HepG2 (cell line): Measurements from ENCODE around the gene ZKSCAN1. TPM values are rescaled to one million over a fixed set of nuclear protein-coding genes. Genes with fewer than 3 reads are reported as not detected.

Source experiments
- ATAC-seq: fragments of 200-7000 bp; cut with Tn5 transposase; 3 replicates; pipeline ENCODE4 v1.9.1; 2020; ENCODE audit warnings: mild to moderate bottlenecking, moderate library complexity
- BruUV-seq: library from RNA; stranded (reverse); fragments of 400-500 nt; replicated peaks from 2 replicates; lab custom pipeline; 2021; lab: Mats Ljungman, UMichigan
- CTCF ChIA-PET: fragments of 300-600 bp; formaldehyde crosslinking; extraction: SDS; loops from one replicate; lab custom pipeline; 2021; ENCODE audit warnings: low total read pairs, inconsistent platforms, low intra/inter-chr PET ratio; lab: Yijun Ruan, JAX
- POLR2A ChIA-PET: fragments of 350-600 bp; sonication (Branson Sonifier 250); formaldehyde crosslinking; loops from one replicate; lab custom pipeline; 2020; ENCODE audit warnings: antibody characterized with exemption, inconsistent platforms; lab: Yijun Ruan, JAX
- DNase-seq: peaks from one replicate; pipeline ENCODE4 v3.0.0-alpha.2; 2015; ENCODE audit warnings: low spot score
- FAIRE-seq: peaks from 3 replicates; lab custom pipeline; 2011; peaks lifted over from hg19 to GRCh38; lab: Jason Lieb, UNC
- H2AFZ ChIP-seq: one replicate; pipeline ENCODE4 v1.6.1; 2011; ENCODE audit warnings: low read length, inconsistent platforms
- H3K27ac ChIP-seq: fragments of 300-600 bp; 3 replicates; pipeline ENCODE4 v1.8.0; 2011; ENCODE audit warnings: mixed run types, mild to moderate bottlenecking, mixed read lengths, low read length, inconsistent platforms; ENCODE audit not compliant: insufficient read depth; ENCODE audit errors: extremely low read length
- H3K27me3 ChIP-seq, 2 experiments: fragments of 200-600 bp in 1 of 2; 2 replicates in 1 of 2; 3 replicates in 1 of 2; pipeline versions ENCODE4 v1.6.0 to v1.8.0; 2011; ENCODE audit warnings: low read length in 2 of 2, mild to moderate bottlenecking in 2 of 2, moderate library complexity in 2 of 2, inconsistent platforms in 1 of 2; ENCODE audit not compliant: insufficient read depth in 2 of 2, control insufficient read depth in 1 of 2
- H3K36me3 ChIP-seq, 2 experiments: fragments of 200-600 bp in 1 of 2; replicated peaks in 1 of 2; 2 replicates in 1 of 2; 3 replicates in 1 of 2; pipeline versions ENCODE4 v1.5.1 to v1.8.0; 2011; ENCODE audit warnings: low read length in 2 of 2, inconsistent platforms in 1 of 2; ENCODE audit not compliant: insufficient read depth in 2 of 2, control insufficient read depth in 1 of 2
- H3K4me1 ChIP-seq: 2 replicates; pipeline ENCODE4 v1.5.1; 2012; ENCODE audit warnings: low read length, inconsistent platforms; ENCODE audit not compliant: insufficient read depth
- H3K4me2 ChIP-seq: 2 replicates; pipeline ENCODE4 v1.6.0; 2011; ENCODE audit warnings: low read depth, low read length, inconsistent platforms
- H3K4me3 ChIP-seq, 3 experiments: fragments of 200-600 bp in 1 of 3; sonication (generic), shearing (Covaris generic) in 1 of 3; replicated peaks in 1 of 3; 2 replicates each; pipeline ENCODE4 v1.5.1; 2011 to 2016; ENCODE audit warnings: low read length in 3 of 3, inconsistent platforms in 2 of 3, low read depth in 2 of 3, mild to moderate bottlenecking in 2 of 3, control low read depth in 1 of 3, mixed read lengths in 1 of 3; ENCODE audit not compliant: insufficient read depth in 1 of 3
- H3K79me2 ChIP-seq: one replicate; pipeline ENCODE4 v1.6.1; 2011; ENCODE audit warnings: low read length, inconsistent platforms; ENCODE audit not compliant: insufficient read depth
- H3K9ac ChIP-seq: 2 replicates; pipeline ENCODE4 v1.6.0; 2011; ENCODE audit warnings: mild to moderate bottlenecking, low read depth, low read length, inconsistent platforms; ENCODE audit not compliant: insufficient read depth
- H3K9me3 ChIP-seq: 2 replicates; pipeline ENCODE4 v1.5.1; 2012; ENCODE audit warnings: mild to moderate bottlenecking, low read length
- H4K20me1 ChIP-seq: 2 replicates; pipeline ENCODE4 v1.6.0; 2011; ENCODE audit warnings: inconsistent platforms, mild to moderate bottlenecking, low read length, moderate library complexity; ENCODE audit not compliant: insufficient read depth
- CHCHD3 ChIP-seq: sonication (generic); formaldehyde crosslinking; IDR thresholded peaks from 2 replicates; pipeline ENCODE4 v1.8.0; 2022; ENCODE audit warnings: mild to moderate bottlenecking, missing genetic modification reagents, moderate library complexity
- CSRNP2 ChIP-seq: sonication (generic); formaldehyde crosslinking; conservative IDR thresholded peaks from 2 replicates; pipeline ENCODE4 v1.8.0; 2022; ENCODE audit warnings: low read depth, missing genetic modification reagents
- ELF1 ChIP-seq: sonication (generic); formaldehyde crosslinking; IDR thresholded peaks from 2 replicates; pipeline ENCODE4 v1.4.0; 2020; ENCODE audit warnings: missing genetic modification reagents
- GLI4 ChIP-seq: sonication (generic); formaldehyde crosslinking; IDR thresholded peaks from 2 replicates; pipeline ENCODE4 v1.5.1; 2020; ENCODE audit warnings: missing genetic modification reagents, mild to moderate bottlenecking, moderate library complexity, borderline replicate concordance
- HDAC1 ChIP-seq: sonication (generic); formaldehyde crosslinking; IDR thresholded peaks from 2 replicates; pipeline ENCODE4 v1.5.1; 2020; ENCODE audit warnings: mild to moderate bottlenecking, missing genetic modification reagents
- HOXA9 ChIP-seq: sonication (generic); formaldehyde crosslinking; IDR thresholded peaks from 2 replicates; pipeline ENCODE4 v1.8.1; 2022; ENCODE audit warnings: missing genetic modification reagents, mild to moderate bottlenecking, moderate library complexity, borderline replicate concordance
- MIXL1 ChIP-seq: IDR thresholded peaks from 2 replicates; pipeline ENCODE4 v1.6.1; 2016
- MTA1 ChIP-seq: sonication (generic); formaldehyde crosslinking; IDR thresholded peaks from 2 replicates; pipeline ENCODE4 v1.4.0; 2020; ENCODE audit warnings: missing genetic modification reagents, mild to moderate bottlenecking, borderline replicate concordance
- NFE2L2 ChIP-seq: fragments of 150-350 bp; IDR thresholded peaks from 2 replicates; pipeline ENCODE4 v1.6.1; 2014; ENCODE audit warnings: low read length
- NFIC ChIP-seq: IDR thresholded peaks from 2 replicates; pipeline ENCODE4 v1.6.1; 2012; ENCODE audit warnings: mild to moderate bottlenecking, low read length, inconsistent platforms
- RARA ChIP-seq: IDR thresholded peaks from 2 replicates; pipeline ENCODE4 v1.6.1; 2016; ENCODE audit warnings: missing genetic modification reagents, missing compliant biosample characterization
- TAF1 ChIP-seq: sonication (generic); formaldehyde crosslinking; IDR thresholded peaks from 2 replicates; pipeline ENCODE4 v1.4.0; 2020; ENCODE audit warnings: missing genetic modification reagents
- TCF12 ChIP-seq, 2 experiments: fragments of 450-650 bp in 1 of 2; sonication (generic) in 1 of 2; formaldehyde crosslinking in 1 of 2; IDR thresholded peaks; 2 replicates each; pipeline versions ENCODE4 v1.6.1 to v1.8.0; 2017 to 2022; ENCODE audit warnings: antibody characterized with exemption in 1 of 2, mild to moderate bottlenecking in 1 of 2, missing genetic modification reagents in 1 of 2, moderate library complexity in 1 of 2
- ZBTB1 ChIP-seq: sonication (generic); formaldehyde crosslinking; IDR thresholded peaks from 2 replicates; pipeline ENCODE4 v1.4.0; 2020; ENCODE audit warnings: missing genetic modification reagents, borderline replicate concordance
- ZBTB20 ChIP-seq: sonication (generic); formaldehyde crosslinking; IDR thresholded peaks from 2 replicates; pipeline ENCODE4 v1.8.1; 2023; ENCODE audit warnings: missing genetic modification reagents, low read depth, mild to moderate bottlenecking, borderline replicate concordance
- ZIK1 ChIP-seq: sonication (generic); formaldehyde crosslinking; IDR thresholded peaks from 2 replicates; pipeline ENCODE4 v1.5.0; 2020; ENCODE audit warnings: mild to moderate bottlenecking, low read depth, missing genetic modification reagents, borderline replicate concordance
- ZNF138 ChIP-seq: sonication (generic); formaldehyde crosslinking; IDR thresholded peaks from 2 replicates; pipeline ENCODE4 v1.5.0; 2020; ENCODE audit warnings: mild to moderate bottlenecking, low read depth, missing genetic modification reagents
- ZNF382 ChIP-seq: sonication (generic); formaldehyde crosslinking; IDR thresholded peaks from 2 replicates; pipeline ENCODE4 v1.5.0; 2020; ENCODE audit warnings: missing genetic modification reagents, mild to moderate bottlenecking, borderline replicate concordance
- ZNF670 ChIP-seq: sonication (generic); formaldehyde crosslinking; IDR thresholded peaks from 2 replicates; pipeline ENCODE4 v1.8.0; 2022; ENCODE audit warnings: mild to moderate bottlenecking, missing genetic modification reagents, borderline replicate concordance
- ZNF761 ChIP-seq: sonication (generic); formaldehyde crosslinking; conservative IDR thresholded peaks from 2 replicates; pipeline ENCODE4 v1.4.0; 2020; ENCODE audit warnings: mild to moderate bottlenecking, missing genetic modification reagents
- ZNF766 ChIP-seq: sonication (generic); formaldehyde crosslinking; IDR thresholded peaks from 2 replicates; pipeline ENCODE4 v1.5.0; 2020; ENCODE audit warnings: missing genetic modification reagents, borderline replicate concordance
- WGBS: methylation state at CpG from one replicate; pipeline ENCODE4 v1.1.6; 2017; ENCODE audit warnings: low lambda C conversion rate; 5-methylcytosine and 5-hydroxymethylcytosine counted together
- in situ Hi-C: cut with HindIII; loops from 2 replicates; pipeline ENCODE4 v1.10.0; 2017; ENCODE audit warnings: low pct_unique_long_range_greater_than_20kb; ENCODE audit not compliant: extremely low pct_ligation_motif_present
- intact Hi-C: fragments of 100-400 bp; cut with micrococcal nuclease; formaldehyde crosslinking; loops from one replicate; pipeline ENCODE4 v1.10.0; 2022; ENCODE audit not compliant: unreplicated experiment
- polyA plus RNA-seq, 8 experiments: library from polyadenylated mRNA; depleted of rRNA in 3 of 8; stranded (reverse) in 7 of 8; unstranded in 1 of 8; fragments of >200 nt; fragmentation: Illumina TruSeq in 4 of 8; extraction: Trizol in 4 of 8; gene quantifications; 2 replicates each; pipeline versions ENCODE4 v1.2.1 to v1.2.3, GENCODE V29; 2011 to 2016; ENCODE audit warnings: low read depth in 4 of 8, missing spikeins in 1 of 8, mixed read lengths in 1 of 8; ENCODE audit not compliant: insufficient read depth in 1 of 8
- total RNA-seq, 5 experiments: library from RNA; depleted of rRNA; stranded (reverse); fragments of >200 nt; fragmentation: Illumina TruSeq; extraction: Trizol; gene quantifications; 2 replicates each; pipeline ENCODE4 v1.2.3, GENCODE V29; 2016; ENCODE audit warnings: low read depth in 1 of 5
- TF ChIP-seq, protein P1 (sequence below): sonication (generic); formaldehyde crosslinking; IDR thresholded peaks from 2 replicates; pipeline ENCODE4 v1.8.1; 2023; ENCODE audit warnings: missing genetic modification reagents, mild to moderate bottlenecking, borderline replicate concordance

ZKSCAN1 gene
- total and polyA plus RNA-seq, 2 of the 13 experiments (the other 11 are each of a cell fraction or from before 2014, with no cell fraction given), result 46.4 to 60.6 TPM

- TF ChIP-seq MIXL1 (CRISPR knock-in tag), result 0 out of 2 replicates have a peak, but pooled peaks have one; percentile 19
- TF ChIP-seq MTA1 (CRISPR knock-in tag), result no peak
- no peak for TF ChIP-seq RARA (CRISPR knock-in tag)
- 0 out of 2 replicates have a peak, but pooled peaks have one; percentile 31 for TF ChIP-seq ELF1 (CRISPR knock-in tag)
- TF ChIP-seq ZBTB1, result no peak
- no peak for TF ChIP-seq ZNF670 (CRISPR knock-in tag)
- TF ChIP-seq NFIC, result 0 out of 2 replicates have a peak, but pooled peaks have one; percentile 36
Measured at GRCh38 chr7:100080907-100081534, 65.6 kb downstream of the ZKSCAN1 start (continued).

DNA sequence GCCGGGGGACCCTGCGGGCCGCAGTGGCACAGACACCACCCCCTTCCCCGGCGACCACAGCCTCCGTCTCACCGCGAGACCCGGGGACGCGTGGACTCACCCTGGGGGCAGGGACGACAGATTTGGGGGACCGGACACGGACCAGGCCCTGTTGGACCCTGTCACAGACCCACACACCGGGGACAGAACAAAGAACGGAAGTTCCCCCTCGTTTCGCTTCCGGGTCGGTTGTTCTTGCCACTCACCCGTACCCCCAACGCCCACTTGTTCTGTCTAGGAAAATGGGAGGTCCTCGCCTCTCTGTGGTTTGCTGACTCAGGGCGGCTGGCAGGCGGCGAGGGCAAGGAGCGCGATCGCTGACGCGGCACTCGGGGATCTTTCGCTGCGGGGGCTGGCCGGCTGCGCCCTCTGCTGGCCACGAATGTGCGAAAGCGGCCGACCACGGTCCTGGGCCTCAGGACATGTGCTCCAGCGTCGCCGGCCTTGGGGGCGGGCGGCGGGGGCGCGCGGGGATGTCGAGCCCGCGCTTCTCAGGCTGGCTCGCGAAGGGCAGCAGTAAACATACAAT lies 66.2 kb downstream of the ZKSCAN1 start, which contains the start of gene ZNF3:
Gene ZNF3, minus strand, starts transcription at position 189 of the 568 bp plus-strand sequence. CDS start 4,366 bp downstream, outside the sequence.
- Histone ChIP-seq H3K4me2 (peak within 1 kb of the TSS; percentile 97), H3K27ac (peak within 1 kb of the TSS; percentile 96), H3K4me3 (peak within 1 kb of the TSS; percentile 91 to 99 (median 92)), H3K27me3 (no peaks in the 10 kb centered on the region; a peak in 1 of 5 replicates), H2AFZ (no peak within 1 kb of the TSS), H3K79me2 (peaks cover 47% of the 10 kb centered on the region), H3K4me1 (peaks cover 44% of the 10 kb centered on the region), H4K20me1 (peaks cover 31% of the 10 kb centered on the region), H3K9me3 (no peaks in the 10 kb centered on the region), H3K36me3 (peaks cover 5 to 11% of the 10 kb centered on the region in 2 experiments), H3K9ac (peak within 1 kb of the TSS; percentile 99)
- FAIRE-seq, result peak; percentile 99
- DNase-seq, result peak; percentile 98
- ChIA-PET CTCF (no interaction called here), POLR2A (interaction anchor here (0.9 to 2.1 kb wide), 3 partner anchors 20 to 84 kb away, joined by 3 to 8 read pairs (median 7); partner anchors contain the start of genes AP4M1 and MCM7)
- 0% methylated on average over 13 of the region's 55 CpGs for WGBS
- ATAC-seq, result peak; percentile 85
- no TSS peak for BruUV-seq
- in situ Hi-C loops, result no loop called here
- intact Hi-C loops, result loop anchor here (5.0 kb wide), 1 partner anchor 46 kb away; the partner anchor contains the start of gene MBLAC1
- peak; percentile 90 for TF ChIP-seq TAF1
- TF ChIP-seq, protein P1, sequence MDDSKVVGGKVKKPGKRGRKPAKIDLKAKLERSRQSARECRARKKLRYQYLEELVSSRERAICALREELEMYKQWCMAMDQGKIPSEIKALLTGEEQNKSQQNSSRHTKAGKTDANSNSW (CRISPR knock-in tag), result no peak
- TF ChIP-seq ZNF138 (CRISPR knock-in tag), result peak; percentile 89
- peak; percentile 39; the same call in 1 of the 2 replicates for TF ChIP-seq GLI4
- TF ChIP-seq ZNF766 (CRISPR knock-in tag), result peak; percentile 37
- TF ChIP-seq ZBTB20 (CRISPR knock-in tag), result no peak; the same call in 1 of the 2 replicates
- peak; percentile 95 for TF ChIP-seq HDAC1 (CRISPR knock-in tag)
- TF ChIP-seq HOXA9 (CRISPR knock-in tag), result peak; percentile 61
- no peak for TF ChIP-seq TCF12 (IDR thresholded peaks at IDR 0.05)
- TF ChIP-seq TCF12 (CRISPR knock-in tag; IDR thresholded peaks at IDR 0.05), result peak; percentile 70; the same call in 1 of the 2 replicates
- no peak for TF ChIP-seq ZNF382 (CRISPR knock-in tag)
- TF ChIP-seq NFE2L2, result peak; percentile 66
- peak; percentile 91 for TF ChIP-seq ZIK1 (CRISPR knock-in tag)
- no peak for TF ChIP-seq CSRNP2
- no peak for TF ChIP-seq ZNF761 (CRISPR knock-in tag)
- no peak for TF ChIP-seq CHCHD3 (CRISPR knock-in tag)
